ENCODE data around the gene VKORC1L1. TPM values are rescaled to one million over a fixed set of nuclear protein-coding genes. Genes with fewer than 3 reads are reported as not detected.
"Not testable (repeated sequence)": the region's sequence is repeated elsewhere in the genome, so short reads cannot be mapped to it uniquely, and the experiment has no call there.

Gene VKORC1L1
- 17.7 TPM for total RNA-seq

DNA sequence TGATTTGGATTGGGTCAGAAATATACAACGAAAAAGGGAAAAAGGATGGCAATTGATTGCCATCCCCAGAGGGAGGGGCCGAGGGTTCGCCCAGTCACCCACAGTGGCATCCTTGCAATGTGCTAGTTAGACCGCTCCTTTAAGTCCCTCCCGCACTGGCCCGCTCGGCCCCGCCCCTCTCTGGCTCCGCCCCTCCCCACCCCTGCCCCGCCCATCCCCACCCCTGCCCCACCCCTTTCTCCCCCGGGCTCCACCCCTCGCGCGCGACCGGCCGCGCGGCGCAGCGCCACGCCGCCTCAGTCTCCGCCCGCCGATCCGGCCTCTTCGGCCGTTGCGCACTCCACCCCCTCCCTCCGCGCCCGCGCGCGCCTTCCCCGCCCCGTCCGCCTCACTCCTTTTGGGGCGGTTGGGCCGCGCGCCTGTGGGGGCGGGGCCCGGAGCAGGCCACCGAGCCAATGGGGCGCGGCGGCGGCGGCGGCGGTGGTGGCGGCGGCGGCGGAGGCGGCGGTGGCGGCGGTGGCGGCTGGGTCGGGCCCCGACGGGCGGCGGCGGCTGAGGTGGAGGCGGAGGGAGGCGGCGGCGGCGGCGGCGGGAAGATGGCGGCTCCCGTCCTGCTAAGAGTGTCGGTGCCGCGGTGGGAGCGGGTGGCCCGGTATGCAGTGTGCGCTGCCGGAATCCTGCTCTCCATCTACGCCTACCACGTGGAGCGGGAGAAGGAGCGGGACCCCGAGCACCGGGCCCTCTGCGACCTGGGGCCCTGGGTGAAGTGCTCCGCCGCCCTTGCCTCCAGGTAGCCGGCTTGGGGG is at the start of gene VKORC1L1:
VKORC1L1 (plus strand) TSS at position 299 of the 806 bp plus-strand sequence; CDS start at position 597, 298 bp downstream.
- ATAC-seq, result peak; percentile 96

DNA sequence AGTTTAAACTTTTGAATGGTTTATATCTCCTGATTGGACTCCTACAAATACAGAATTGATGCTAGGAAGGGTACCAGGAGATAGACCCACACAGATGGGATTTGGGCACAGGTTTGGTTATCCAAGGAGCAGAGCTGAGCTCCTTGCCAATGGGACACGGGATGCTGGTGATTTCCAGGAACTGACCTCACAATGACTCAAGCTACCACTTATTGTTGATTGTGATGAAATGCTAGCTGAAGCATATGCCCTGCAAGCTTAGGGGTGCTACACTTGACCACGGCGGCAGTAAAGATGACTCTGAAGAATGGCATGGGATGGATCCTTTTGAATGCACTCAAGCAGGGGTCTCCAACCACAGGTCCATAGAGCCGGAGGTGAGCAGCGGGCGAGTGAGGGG is 45.5 kb upstream of the VKORC1L1 start:
- ATAC-seq (no peak), DNase-seq (ENCODE audit: low spot score) (no peak)

More for the DNA sequence above, at the start of gene VKORC1L1:
- DNase-seq (ENCODE audit: low spot score), result peak; percentile 96

DNA sequence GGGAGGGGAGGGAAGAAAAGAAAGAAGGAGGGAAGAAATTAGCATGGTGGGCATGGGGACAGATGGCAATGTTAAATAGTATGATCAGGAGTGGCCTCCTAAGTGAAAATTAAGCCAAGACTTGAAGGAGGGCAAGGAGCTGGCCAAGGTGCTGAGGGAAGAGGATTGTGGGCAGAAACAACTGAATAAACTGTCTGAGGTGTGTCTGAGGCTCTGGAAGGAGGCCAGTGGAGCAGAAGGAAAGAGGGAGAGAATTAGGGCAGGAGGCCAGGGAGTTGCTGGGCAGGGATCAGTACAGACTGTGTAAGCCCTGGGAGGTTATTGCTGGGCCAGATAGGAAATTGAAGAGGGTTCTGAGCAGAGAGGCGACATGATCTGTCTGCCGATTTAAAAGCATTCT is 40.6 kb upstream of the VKORC1L1 start:
- DNase-seq (ENCODE audit: low spot score) (no peak), ATAC-seq (no peak)

DNA sequence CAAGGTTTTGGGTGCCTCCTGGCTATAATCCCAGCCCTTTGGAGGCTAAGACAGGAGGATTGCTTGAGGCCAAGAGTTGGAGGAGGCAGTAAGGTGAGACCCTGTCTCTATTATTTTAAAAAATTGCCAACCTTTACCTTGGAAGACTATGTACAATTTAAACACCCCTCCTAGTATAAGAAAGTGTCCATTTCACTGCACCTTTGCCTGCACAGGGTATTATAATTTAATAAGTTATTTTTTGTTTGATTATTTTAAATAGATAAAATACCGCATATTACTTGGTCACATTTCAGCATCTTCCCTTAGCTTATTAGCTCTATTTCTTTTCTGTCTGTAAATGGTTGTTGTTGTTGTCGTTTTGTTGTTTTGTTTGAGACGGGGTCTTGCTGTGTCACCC is 36.2 kb upstream of the VKORC1L1 start:
- not testable (repeated sequence) for DNase-seq (ENCODE audit: low spot score); ATAC-seq

DNA sequence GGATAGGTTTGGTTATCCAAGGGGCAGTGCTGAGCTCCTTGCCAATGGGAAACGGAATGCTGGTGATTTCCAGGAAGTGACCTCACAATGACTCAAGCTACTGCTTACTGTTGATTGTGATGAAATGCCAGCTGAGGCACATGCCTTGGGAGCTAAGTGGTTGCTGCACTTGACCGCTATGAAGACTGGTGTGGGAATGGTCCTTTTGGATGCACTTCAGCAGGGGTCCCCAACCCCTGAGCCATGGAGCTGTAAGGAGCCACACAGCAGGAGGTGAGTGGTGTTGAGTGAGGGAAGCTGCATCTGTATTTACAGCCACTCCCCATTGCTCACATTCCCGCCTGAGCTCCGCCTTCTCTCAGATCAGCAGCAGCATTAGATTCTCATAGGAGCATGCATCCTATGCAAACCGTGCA is 35.3 kb upstream of the VKORC1L1 start:
- ATAC-seq; DNase-seq (ENCODE audit: low spot score): not testable (repeated sequence)

DNA sequence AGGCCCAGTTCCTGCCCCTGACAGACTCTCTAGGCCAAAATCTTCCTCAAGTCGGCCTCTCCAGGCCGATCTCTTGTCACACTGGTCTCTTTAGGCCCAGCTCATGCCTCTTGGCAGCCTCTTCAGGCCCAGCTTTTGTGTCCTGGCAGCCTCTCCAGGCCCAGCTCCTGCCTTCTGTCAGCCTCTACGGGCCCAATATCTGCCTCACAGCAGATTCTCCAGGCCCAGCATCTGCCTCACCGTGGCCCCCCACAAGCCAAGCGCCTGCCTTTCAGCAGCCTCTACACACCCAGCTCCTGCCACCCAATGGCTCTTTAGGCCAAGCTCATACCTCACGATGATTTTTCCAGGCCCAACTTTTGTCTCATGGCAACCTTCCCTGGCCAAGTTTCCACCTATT is 33.0 kb upstream of the VKORC1L1 start:
- ATAC-seq (no peak), DNase-seq (ENCODE audit: low spot score) (no peak)

DNA sequence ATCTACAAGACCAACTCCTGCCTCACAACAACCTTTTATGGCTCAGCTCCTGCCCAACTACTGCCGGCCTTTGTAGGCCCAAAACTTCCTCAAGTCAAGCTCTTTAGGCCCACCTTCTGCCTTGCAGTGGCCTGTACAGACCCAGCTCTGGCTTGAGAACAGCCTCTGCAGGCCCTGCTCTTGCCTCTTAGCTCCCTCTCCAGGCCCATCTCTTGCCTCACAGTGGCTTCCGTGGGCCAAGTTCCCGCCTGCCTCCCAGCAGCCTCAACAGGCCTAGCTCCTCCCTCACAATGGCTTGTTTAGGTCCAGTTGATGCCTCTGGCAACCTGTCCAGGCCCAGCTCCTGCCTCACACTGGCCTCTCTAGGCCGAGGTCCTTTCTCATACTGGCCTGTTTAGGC is 32.4 kb upstream of the VKORC1L1 start:
- ATAC-seq, result peak; percentile 21
- DNase-seq (ENCODE audit: low spot score), result no peak

DNA sequence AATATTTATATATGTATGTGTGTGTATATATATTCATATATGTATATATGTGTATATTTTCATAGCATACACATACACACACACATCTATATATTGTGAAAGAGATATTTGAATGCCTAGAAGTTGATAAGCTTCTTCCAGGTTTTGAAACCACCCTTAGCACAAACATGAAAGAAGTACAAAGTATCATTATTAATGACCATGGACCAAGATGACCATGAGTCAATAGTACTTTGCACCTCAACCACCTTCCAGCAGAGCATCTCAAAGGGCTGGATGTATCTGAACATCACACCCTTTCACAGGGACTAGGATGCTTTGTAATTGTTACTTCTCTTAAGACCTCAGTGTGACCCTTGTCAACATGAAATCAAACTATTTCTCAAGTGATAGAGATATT is 29.3 kb upstream of the VKORC1L1 start:
- ATAC-seq; DNase-seq (ENCODE audit: low spot score): not testable (repeated sequence)

DNA sequence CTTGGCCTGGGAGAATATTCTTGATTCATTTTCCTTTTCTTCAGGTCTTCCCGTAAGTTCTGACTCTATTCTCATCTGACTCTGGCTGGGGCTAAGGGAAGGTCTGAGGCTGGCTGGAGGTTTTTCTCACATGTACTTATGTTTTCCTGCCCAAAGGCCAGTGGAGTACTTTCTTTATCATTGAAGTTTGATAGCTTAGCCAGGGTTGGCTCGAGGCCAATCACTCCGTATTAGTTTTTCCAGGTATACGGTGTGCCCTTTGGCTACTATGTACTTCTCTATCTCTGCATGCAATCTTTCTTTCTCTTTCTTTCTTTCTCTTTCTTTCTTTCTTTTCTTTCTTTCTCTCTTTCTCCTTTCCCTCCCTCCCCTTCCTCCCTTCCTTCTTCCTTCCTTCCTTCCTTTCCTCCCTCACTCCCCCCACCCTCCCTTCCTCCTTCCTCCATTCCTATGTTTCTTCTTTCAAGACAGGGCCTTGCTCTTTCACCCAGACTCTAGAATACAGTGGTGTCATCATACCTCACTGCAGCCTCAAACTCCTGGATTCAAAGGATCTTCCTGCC is 26.8 kb upstream of the VKORC1L1 start:
- ATAC-seq (peak; percentile 55), DNase-seq (ENCODE audit: low spot score) (no peak)

DNA sequence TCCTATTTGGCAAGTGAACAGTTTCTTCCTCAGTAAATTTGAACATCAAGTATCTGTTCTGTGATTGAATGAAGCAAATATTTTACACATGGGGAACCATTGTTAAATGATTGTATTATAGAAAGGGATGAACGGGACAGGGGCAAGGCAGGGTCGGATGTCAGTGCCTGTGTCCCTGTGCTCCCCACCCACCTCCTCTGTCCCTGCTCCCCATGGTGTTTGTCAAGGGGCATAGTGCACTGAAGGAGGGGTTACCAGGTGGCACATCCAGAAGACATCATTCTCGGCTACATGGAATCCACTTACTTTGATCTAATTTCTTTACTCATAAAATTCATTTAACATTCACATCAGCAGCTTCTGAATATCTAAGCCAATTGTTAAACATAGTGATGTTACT is 19.4 kb upstream of the VKORC1L1 start:
- ATAC-seq; DNase-seq (ENCODE audit: low spot score): not testable (repeated sequence)

DNA sequence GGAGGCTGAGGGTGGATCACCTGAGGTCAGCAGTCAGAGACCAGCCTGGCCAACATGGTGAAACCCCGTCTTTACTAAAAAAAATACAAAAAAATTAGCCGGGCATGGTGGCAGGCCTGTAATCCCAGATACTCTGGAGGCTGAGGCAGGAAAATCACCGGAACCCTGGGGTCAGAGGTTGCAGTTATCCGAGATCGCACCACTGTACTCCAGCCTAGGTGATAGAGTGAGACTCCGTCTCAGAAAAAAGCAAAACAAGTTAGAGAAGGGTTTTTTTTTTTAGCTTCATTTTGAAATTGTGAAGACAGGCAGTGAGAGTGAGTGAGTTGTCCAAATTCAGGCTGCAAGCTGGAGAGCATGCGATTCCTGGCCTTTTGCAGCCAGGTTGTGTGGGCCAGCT is 19.0 kb upstream of the VKORC1L1 start:
- not testable (repeated sequence) for DNase-seq (ENCODE audit: low spot score); ATAC-seq

DNA sequence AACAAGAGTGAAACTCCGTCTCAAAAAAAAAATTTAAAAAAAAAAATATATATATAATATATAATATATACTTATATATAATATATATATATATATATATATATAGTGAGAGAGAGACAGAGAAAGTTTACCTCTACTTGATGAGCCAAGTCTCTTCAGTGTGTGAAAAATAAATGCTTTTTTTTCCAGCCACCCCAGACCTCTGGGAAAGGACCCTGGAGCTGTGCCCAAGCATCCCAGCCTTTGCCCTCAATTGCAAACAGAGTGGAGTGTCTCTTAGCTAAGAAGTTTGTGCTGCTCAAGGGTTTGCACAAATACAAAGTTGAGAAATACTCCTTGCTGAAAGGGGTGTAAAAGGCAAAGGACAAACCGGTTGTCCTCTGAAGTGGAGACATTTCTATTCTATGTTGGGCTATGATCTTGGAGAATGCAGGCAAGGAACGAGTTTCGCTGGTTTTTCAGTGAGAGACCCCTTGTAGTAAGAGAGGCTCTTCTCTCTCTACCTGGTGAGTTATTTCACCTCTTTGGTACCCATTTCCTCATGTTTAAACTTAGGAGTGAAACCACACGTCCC is 15.5 kb upstream of the VKORC1L1 start:
- DNase-seq (ENCODE audit: low spot score) (peak; percentile 86), ATAC-seq (peak; percentile 71)

DNA sequence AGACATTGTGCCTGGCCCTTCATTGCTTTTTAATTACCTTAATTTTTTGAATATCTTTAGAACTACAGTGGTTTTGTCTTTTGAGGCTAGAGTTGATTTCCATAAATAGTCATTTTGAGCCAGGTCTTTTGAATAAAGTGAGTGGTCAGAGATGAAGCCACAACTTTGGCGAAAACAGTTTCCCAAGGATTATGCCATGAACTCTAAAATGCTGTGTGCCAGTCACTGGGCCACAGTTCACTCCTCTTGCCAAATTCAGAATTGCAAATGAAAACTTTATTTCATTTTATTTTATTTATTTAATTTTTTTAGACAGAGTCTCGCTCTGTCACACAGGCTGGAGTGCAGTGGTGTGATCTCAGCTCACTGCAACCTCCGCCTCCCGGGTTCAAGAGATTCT is 14.2 kb upstream of the VKORC1L1 start:
- peak; percentile 35 for DNase-seq (ENCODE audit: low spot score)
- peak; percentile 69 for ATAC-seq

DNA sequence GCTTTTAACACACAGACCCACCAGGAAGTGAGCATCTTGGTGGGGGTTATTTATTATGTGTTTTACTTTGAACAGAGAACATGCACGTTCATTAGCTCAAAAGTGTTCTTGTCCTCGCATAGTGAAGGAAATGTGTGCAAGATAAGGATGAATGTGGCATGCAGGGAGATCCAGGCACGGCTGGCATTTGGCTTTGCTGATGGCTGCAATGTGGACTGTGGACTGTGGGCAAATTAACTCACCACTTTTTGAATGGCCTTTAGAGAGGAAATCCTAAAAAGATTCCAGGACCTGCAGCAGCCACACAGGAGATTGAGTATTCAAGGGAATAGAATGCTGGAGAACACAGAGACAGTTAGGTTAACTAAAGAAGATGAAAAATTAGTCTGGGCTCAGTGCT is 6.6 kb upstream of the VKORC1L1 start:
- peak; percentile 94 for ATAC-seq
- not testable (repeated sequence) for DNase-seq (ENCODE audit: low spot score)

DNA sequence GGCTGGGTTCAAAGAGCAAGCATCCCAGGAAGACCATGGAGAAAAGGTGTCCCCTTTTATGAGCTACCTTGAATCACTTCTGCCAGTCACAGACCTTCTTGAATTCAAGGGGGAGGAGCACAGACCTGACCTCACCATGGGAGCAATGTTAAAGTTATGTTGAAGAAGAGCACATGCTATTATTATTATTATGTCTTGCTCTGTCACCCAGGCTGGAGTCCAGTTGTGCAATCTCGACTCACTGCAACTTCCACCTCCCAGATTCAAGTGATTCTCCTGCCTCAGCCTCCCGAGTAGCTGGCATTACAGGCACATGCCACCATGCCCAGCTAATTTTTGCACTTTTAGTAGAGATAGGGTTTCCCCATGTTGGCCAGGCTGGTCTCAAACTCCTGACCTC is 5.2 kb upstream of the VKORC1L1 start:
- not testable (repeated sequence) for ATAC-seq

DNA sequence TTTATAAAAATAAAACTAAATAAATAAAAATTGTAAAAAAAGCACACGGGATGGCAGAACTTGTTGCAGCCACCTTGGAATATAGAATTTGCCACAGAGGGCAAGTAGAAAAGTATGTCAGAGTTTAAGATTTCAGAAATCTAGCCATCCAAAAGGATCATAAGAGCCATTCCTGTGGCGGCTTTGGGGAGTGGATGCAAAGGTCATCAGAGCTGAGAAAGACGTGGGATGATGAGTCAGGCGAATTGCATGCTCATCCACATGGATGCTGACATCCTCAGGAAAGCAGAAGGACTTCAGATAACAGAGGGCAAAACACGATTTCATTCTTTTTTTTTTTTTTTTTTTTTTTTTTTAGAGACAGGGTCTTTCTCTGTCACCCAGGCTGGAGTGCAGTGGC is 3.6 kb upstream of the VKORC1L1 start:
- not testable (repeated sequence) for ATAC-seq; DNase-seq (ENCODE audit: low spot score)

More for the DNA sequence above, 5.2 kb upstream of the VKORC1L1 start:
- DNase-seq (ENCODE audit: low spot score), result not testable (repeated sequence)

DNA sequence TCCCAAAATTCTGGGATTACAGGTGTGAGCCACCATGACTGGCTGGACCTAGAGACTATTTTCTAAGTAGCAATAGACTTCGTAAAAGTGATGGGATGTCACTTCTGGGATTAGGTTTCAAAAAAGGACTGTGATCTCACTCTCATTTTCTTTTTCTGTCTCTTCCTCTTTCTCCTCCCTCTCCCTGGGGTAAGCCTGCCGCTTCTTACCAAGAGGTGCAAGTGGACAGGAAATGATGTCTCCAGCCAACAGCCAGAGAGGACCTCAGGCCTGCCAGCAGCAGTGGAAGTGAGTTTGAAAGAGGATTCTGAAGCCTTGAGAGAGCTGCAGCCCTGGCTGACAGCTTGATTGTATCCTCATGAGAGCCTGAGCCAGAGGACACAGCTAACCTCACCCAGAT is 1.4 kb upstream of the VKORC1L1 start:
- not testable (repeated sequence) for ATAC-seq; DNase-seq (ENCODE audit: low spot score)

DNA sequence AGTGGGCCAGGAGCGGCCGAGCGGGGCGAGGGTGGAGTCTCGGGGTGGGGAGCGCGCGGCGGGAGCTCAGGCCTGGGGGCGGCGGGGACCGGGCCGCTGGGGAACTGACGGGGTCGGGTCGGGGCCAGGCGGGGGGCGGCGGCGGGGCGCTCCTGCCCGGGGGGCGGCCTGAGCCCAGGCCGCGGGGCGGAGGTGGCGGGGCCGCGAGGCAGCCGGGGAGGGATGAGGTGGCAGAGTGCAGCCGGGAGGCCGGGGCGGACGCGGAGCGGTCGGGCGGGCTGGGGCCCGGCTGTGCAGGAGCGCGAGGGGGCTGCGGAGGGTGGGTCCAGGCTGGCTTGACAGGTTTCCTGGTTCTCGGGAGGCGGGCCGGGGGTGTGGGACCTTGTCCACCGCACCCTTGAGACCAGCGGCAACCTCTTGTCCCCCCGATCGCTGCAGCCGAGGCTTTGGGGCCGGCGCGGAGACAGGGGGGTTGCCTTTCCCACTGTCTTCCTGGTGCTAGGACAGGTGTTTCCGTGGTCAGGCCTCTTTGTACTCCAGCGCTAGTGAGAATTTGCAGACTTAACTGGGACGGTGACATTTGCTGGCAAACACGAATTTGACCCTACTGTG is 814 bp downstream of the VKORC1L1 start:
- peak; percentile 25 for ATAC-seq
- peak; percentile 52 for DNase-seq (ENCODE audit: low spot score)

DNA sequence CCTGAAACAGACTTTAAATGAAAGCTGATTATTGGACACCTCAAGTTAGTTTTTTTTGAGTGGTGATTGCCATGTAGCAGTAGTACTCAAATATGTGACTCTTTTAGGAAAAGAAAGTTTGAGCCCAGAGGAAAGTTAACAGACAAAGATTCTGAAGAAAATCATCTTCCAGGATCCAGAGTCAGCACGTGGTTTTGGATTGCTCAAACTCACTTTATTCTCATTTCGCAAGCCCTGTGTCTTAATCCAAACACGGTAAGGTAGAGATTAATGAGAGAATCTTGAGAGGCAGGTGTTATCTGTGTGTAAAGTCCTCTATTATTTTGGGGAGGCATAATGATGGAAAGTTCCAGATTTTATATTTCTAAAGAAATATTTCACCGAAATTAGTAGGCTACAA is 2.8 kb downstream of the VKORC1L1 start:
- not testable (repeated sequence) for DNase-seq (ENCODE audit: low spot score); ATAC-seq

DNA sequence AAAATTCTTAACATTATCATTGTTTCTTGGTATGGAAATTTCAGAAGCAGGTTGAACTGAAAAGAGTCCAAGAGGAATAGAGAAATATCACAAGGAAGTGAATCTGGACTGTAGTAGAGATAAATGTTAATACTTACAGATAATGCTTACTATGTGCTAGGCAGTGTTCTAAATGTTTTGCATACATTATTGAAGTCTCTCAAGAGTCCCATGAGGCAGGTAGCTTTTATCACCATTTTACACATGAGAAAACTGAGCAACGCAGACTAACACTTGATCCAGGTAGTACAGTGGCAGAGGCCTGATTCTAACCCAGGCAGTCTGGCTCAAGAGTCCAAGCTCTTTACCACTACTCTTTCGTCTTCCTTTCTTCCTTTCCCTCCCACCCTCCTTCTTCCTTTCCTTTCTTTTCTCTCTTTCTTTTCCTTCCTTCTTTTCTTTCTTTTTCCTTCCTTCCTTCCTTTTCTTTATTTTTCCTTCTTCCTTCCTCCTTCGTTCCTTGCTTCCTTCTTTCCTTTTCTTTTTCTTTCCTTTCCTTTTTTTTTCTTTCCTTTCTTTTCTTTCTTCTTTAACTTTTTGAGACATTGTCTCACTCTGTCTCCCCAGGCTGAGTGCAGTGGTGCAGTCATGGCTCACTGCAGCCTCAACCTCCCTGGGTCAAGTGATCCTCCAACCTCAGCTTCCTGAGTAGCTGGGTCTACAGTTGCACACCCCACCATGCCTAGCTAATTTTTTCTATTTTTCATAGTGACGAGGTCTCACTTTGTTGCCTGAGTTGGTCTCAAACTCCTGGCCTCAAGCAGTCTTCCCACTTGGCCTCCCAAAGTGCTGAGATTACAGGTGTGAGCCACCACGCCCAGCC is 6.6 kb downstream of the VKORC1L1 start:
- ATAC-seq; DNase-seq (ENCODE audit: low spot score): not testable (repeated sequence)
